KMS-11 (cell line): ENCODE measurements around the gene GADD45A.
A peak's percentile ranks its signal among the peaks of the same experiment; 100 is the strongest.

ENCODE experiments used
- H2AFZ ChIP-seq: fragments of 200-600 bp; sonication (generic); 2 replicates; pipeline ENCODE4 v1.6.1; 2016; ENCODE audit warnings: antibody characterized with exemption, mixed run types, low read depth
- H3K27ac ChIP-seq: fragments of 200-600 bp; sonication (generic); 2 replicates; pipeline ENCODE4 v1.6.1; 2016; ENCODE audit warnings: mild to moderate bottlenecking, mixed run types
- H3K27me3 ChIP-seq: fragments of 200-600 bp; sonication (generic); 2 replicates; pipeline ENCODE4 v1.6.1; 2017; ENCODE audit warnings: mild to moderate bottlenecking, low read depth, mixed run types, moderate library complexity; ENCODE audit not compliant: insufficient read depth
- H3K36me3 ChIP-seq: fragments of 200-600 bp; sonication (generic); 2 replicates; pipeline ENCODE4 v1.6.1; 2017; ENCODE audit warnings: mild to moderate bottlenecking, mixed run types; ENCODE audit not compliant: insufficient read depth
- H3K4me1 ChIP-seq: fragments of 200-600 bp; sonication (generic); 2 replicates; pipeline ENCODE4 v1.6.1; 2016; ENCODE audit warnings: mild to moderate bottlenecking, low read depth, mixed run types; ENCODE audit not compliant: poor library complexity, severe bottlenecking
- H3K4me2 ChIP-seq: fragments of 200-600 bp; sonication (generic); 2 replicates; pipeline ENCODE4 v1.7.0; 2016; ENCODE audit warnings: mild to moderate bottlenecking, mixed run types
- H3K4me3 ChIP-seq: fragments of 200-600 bp; sonication (generic); IDR thresholded peaks from 2 replicates; pipeline ENCODE4 v1.6.1; 2017; ENCODE audit warnings: low read depth, low read length, mixed read lengths; ENCODE audit not compliant: insufficient read depth
- H3K79me2 ChIP-seq: fragments of 200-600 bp; sonication (generic); 2 replicates; pipeline ENCODE4 v1.6.1; 2016; ENCODE audit warnings: low read depth, mixed run types; ENCODE audit not compliant: insufficient read depth
- H3K9ac ChIP-seq: fragments of 200-600 bp; sonication (generic); 2 replicates; pipeline ENCODE4 v1.6.1; 2016; ENCODE audit warnings: mild to moderate bottlenecking, mixed run types
- H4K20me1 ChIP-seq: fragments of 200-600 bp; sonication (generic); 2 replicates; pipeline ENCODE4 v1.6.1; 2016; ENCODE audit warnings: mild to moderate bottlenecking, mixed run types; ENCODE audit not compliant: insufficient read depth
- CTCF ChIP-seq: fragments of 200-600 bp; sonication (generic); conservative IDR thresholded peaks from 2 replicates; pipeline ENCODE4 v1.6.1; 2017; ENCODE audit warnings: low read depth, mild to moderate bottlenecking, antibody characterized with exemption, low read length, moderate library complexity, mixed read lengths

GADD45A gene

DNA sequence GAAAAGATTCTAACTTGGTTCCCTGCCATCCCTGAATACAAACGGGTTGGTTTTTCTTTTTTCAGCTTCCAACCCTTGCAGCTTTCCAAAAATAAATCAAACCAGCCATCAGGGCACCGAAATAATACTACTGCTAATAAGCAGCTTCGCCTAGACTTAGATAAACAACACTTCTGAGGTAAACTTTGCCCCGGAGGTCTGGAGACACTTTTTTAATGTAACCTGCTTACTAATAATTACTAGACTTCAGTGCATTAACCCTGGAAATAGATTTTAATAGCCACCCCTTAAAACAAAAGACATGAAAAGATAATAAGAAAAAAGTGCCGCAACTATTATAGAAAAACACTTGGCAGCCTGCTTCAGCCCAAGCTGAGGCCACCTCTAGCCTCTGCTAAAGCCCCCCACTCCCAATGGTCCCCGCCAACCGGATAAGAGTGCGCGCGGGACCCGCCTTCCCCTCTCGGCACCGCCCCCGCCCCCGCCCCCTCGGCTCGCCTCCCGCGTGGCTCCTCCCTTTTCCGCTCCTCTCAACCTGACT lies 405 bp upstream of the GADD45A start:
- no peak overlapping the region; the same call in 1 of the 2 replicates for H3K27ac ChIP-seq
- peak overlapping the region; percentile 68 for H3K4me2 ChIP-seq
- 0 out of 2 replicates have a peak, but pooled peaks cover 4% of the 10 kb centered on the region for H4K20me1 ChIP-seq
- H3K4me1 ChIP-seq: peaks cover 25% of the 10 kb centered on the region
- peak overlapping the region; percentile 49; the same call in 1 of the 2 replicates for H2AFZ ChIP-seq
- H3K79me2 ChIP-seq: peaks cover 27% of the 10 kb centered on the region; the same call in 1 of the 2 replicates
- no peak for TF ChIP-seq CTCF
- no peak overlapping the region for H3K9ac ChIP-seq
- H3K36me3 ChIP-seq: 0 out of 2 replicates have a peak, but pooled peaks cover 12% of the 10 kb centered on the region
- peak overlapping the region; percentile 0 for H3K4me3 ChIP-seq
- no peaks in the 10 kb centered on the region for H3K27me3 ChIP-seq

- TF ChIP-seq CTCF: no peak
- Histone ChIP-seq H3K4me1 (peaks cover 25% of the 10 kb centered on the region), H3K9ac (peak overlapping the region; percentile 81), H3K4me2 (peak overlapping the region; percentile 54; the same call in 1 of the 2 replicates), H2AFZ (no peak overlapping the region; the same call in 1 of the 2 replicates), H4K20me1 (0 out of 2 replicates have a peak, but pooled peaks cover 4% of the 10 kb centered on the region), H3K79me2 (peaks cover 27% of the 10 kb centered on the region; the same call in 1 of the 2 replicates), H3K36me3 (0 out of 2 replicates have a peak, but pooled peaks cover 12% of the 10 kb centered on the region), H3K27me3 (no peaks in the 10 kb centered on the region), H3K27ac (peak overlapping the region; percentile 63), H3K4me3 (peak overlapping the region; percentile 23)
Observed at GRCh38 chr1:67685558-67686266, 711 bp downstream of the GADD45A start.

- Histone ChIP-seq H3K9ac (peak overlapping the region; percentile 81), H4K20me1 (0 out of 2 replicates have a peak, but pooled peaks cover 4% of the 10 kb centered on the region), H3K27me3 (no peaks in the 10 kb centered on the region), H3K4me2 (peak overlapping the region; percentile 54), H2AFZ (no peak overlapping the region), H3K4me1 (peaks cover 25% of the 10 kb centered on the region), H3K36me3 (0 out of 2 replicates have a peak, but pooled peaks cover 12% of the 10 kb centered on the region), H3K79me2 (peaks cover 27% of the 10 kb centered on the region; the same call in 1 of the 2 replicates), H3K27ac (peak overlapping the region; percentile 63), H3K4me3 (peak overlapping the region; percentile 20)
- no peak for TF ChIP-seq CTCF
Observed at GRCh38 chr1:67686267-67687197, 1.5 kb downstream of the GADD45A start.

DNA sequence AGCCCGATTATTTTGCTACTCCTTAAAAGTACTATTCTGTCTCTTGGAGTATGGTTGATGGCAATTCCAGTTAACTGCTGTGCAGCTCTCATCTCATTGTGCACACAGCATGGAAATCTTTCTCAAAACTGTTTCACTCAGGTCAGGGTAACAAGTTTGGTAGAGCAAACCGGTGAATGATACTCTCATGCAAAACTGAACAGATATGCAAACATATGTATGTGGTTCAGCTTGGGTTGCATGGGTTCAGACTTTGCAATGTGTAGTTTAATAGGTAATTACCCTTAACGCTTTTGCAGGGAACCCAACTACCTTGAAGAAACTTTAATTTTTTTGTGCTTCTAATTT lies 2.2 kb downstream of the GADD45A start:
- H3K79me2 ChIP-seq: peaks cover 27% of the 10 kb centered on the region; the same call in 1 of the 2 replicates
- peak overlapping the region; percentile 10 for H3K4me3 ChIP-seq
- no peak for TF ChIP-seq CTCF
- H3K4me1 ChIP-seq: peaks cover 25% of the 10 kb centered on the region
- 0 out of 2 replicates have a peak, but pooled peaks cover 4% of the 10 kb centered on the region for H4K20me1 ChIP-seq
- 0 out of 2 replicates have a peak, but pooled peaks cover 12% of the 10 kb centered on the region for H3K36me3 ChIP-seq
- peak overlapping the region; percentile 81; the same call in 1 of the 2 replicates for H3K9ac ChIP-seq
- H3K27ac ChIP-seq: peak overlapping the region; percentile 63
- no peak overlapping the region for H2AFZ ChIP-seq
- H3K4me2 ChIP-seq: peak overlapping the region; percentile 54
- H3K27me3 ChIP-seq: no peaks in the 10 kb centered on the region
